Lung (tissue), 12 donors: Measurements from ENCODE around the gene BMP10. TPM values are rescaled to one million over a fixed set of nuclear protein-coding genes. Genes with fewer than 3 reads are reported as not detected.

ENCODE experiments used
- ATAC-seq: fragments of 200-7000 bp; cut with Tn5 transposase; one replicate; pipeline ENCODE4 v1.9.1; 2020; ENCODE audit warnings: moderate number of reproducible peaks; ENCODE audit not compliant: insufficient read depth, low FRiP score
- DNase-seq, 3 donors: peaks; one replicate each; pipeline ENCODE4 v3.0.0-alpha.2; 2013 to 2017
- H3K27ac ChIP-seq, 2 donors: one replicate each; pipeline ENCODE4 v1.5.1; 2013; ENCODE audit warnings: mild to moderate bottlenecking in 2 of 2, moderate library complexity in 2 of 2, control low read depth in 1 of 2, inconsistent platforms in 1 of 2, low read depth in 1 of 2, low read length in 1 of 2
- H3K27me3 ChIP-seq, 3 donors: one replicate each; pipeline ENCODE4 v1.5.1; 2013; ENCODE audit warnings: low read length in 2 of 3; ENCODE audit not compliant: control insufficient read depth in 3 of 3, insufficient read depth in 3 of 3
- H3K36me3 ChIP-seq, 4 donors: one replicate each; pipeline ENCODE4 v1.5.1; 2013; ENCODE audit warnings: low read length in 4 of 4, mild to moderate bottlenecking in 1 of 4, moderate library complexity in 1 of 4; ENCODE audit not compliant: control insufficient read depth in 4 of 4, insufficient read depth in 4 of 4
- H3K4me1 ChIP-seq, 5 donors: one replicate each; pipeline ENCODE4 v1.5.1; 2013; ENCODE audit warnings: low read length in 5 of 5, mild to moderate bottlenecking in 2 of 5, moderate library complexity in 1 of 5; ENCODE audit not compliant: control insufficient read depth in 5 of 5, insufficient read depth in 5 of 5
- H3K4me3 ChIP-seq: one replicate; pipeline ENCODE4 v1.5.1; 2013; ENCODE audit warnings: mild to moderate bottlenecking, control low read depth, moderate library complexity
- H3K9ac ChIP-seq, 2 donors: one replicate each; pipeline ENCODE4 v1.5.1; 2013; ENCODE audit warnings: low read length in 2 of 2, control low read depth in 1 of 2; ENCODE audit not compliant: insufficient read depth in 1 of 2
- H3K9me3 ChIP-seq, 4 donors: one replicate each; pipeline ENCODE4 v1.5.1; 2013; ENCODE audit warnings: low read length in 3 of 4, mild to moderate bottlenecking in 1 of 4, moderate library complexity in 1 of 4; ENCODE audit not compliant: control insufficient read depth in 4 of 4, insufficient read depth in 3 of 4
- WGBS, 2 donors: extraction: QIAGEN DNeasy Blood & Tissue Kit; methylation state at CpG; one replicate each; pipeline ENCODE4 v1.1.7; 2013; 5-methylcytosine and 5-hydroxymethylcytosine counted together
- polyA plus RNA-seq, 2 donors: library from polyadenylated mRNA; stranded (reverse); fragments of 200-250 nt; gene quantifications; one replicate each; pipeline ENCODE4 v1.2.1, GENCODE V29; 2013
- total RNA-seq, 2 donors: library from RNA; depleted of rRNA in 1 of 2; stranded (reverse); fragments of >200 nt in 1 of 2; gene quantifications; one replicate each; pipeline ENCODE4 v1.2.1, GENCODE V29; 2014 to 2021
- TF ChIP-seq, protein P1 (sequence below): IDR thresholded peaks from 2 replicates; pipeline ENCODE4 v1.5.1; 2012; ENCODE audit warnings: mild to moderate bottlenecking; ENCODE audit errors: control extremely low read depth, extremely low read depth
- donor health status: control.
- donor health status: control.
- donor health status: Bipolar disorder and iron deficiency.
- donor health status: healthy.
- donor health status: DM: yes; HTN: yes; CAD: no.

BMP10 gene
- total and polyA plus RNA-seq, 4 donors = 0.31 TPM; not detected in 3

DNA sequence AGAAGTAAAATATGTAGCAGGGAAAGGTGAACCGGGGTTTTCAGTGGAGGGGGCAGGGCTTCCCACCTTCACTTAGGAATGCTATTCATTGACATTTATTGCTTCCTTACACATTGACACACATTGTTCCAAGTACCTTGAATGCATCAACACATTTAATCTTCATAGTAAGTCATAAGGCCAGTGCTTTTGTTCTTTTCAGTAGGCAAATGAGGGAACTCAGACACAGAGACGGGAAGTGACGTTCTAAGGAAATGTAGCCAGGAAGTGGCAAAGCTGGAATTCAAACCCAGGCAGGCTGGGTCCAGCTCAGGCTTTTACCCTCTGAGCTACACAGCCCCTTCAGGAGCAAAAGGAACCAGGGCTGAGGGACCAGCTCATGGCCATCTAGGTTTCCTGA lies 20.7 kb downstream of the BMP10 start:
- no peak for DNase-seq
- Histone ChIP-seq H3K27me3 (no peaks in the 10 kb centered on the region), H3K36me3 (no peaks in the 10 kb centered on the region), H3K9ac (no peak overlapping the region), H3K4me1 (peaks cover 0 to 19% (median 0%) of the 10 kb centered on the region in 5 donors), H3K27ac (no peak overlapping the region), H3K9me3 (no peaks in the 10 kb centered on the region), H3K4me3 (no peak overlapping the region)
- ATAC-seq = no peak
- WGBS, 2 donors = 56 to 74% methylated on average over 3 of the region's 3 CpGs
- TF ChIP-seq, protein P1, sequence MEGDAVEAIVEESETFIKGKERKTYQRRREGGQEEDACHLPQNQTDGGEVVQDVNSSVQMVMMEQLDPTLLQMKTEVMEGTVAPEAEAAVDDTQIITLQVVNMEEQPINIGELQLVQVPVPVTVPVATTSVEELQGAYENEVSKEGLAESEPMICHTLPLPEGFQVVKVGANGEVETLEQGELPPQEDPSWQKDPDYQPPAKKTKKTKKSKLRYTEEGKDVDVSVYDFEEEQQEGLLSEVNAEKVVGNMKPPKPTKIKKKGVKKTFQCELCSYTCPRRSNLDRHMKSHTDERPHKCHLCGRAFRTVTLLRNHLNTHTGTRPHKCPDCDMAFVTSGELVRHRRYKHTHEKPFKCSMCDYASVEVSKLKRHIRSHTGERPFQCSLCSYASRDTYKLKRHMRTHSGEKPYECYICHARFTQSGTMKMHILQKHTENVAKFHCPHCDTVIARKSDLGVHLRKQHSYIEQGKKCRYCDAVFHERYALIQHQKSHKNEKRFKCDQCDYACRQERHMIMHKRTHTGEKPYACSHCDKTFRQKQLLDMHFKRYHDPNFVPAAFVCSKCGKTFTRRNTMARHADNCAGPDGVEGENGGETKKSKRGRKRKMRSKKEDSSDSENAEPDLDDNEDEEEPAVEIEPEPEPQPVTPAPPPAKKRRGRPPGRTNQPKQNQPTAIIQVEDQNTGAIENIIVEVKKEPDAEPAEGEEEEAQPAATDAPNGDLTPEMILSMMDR = no peak

DNA sequence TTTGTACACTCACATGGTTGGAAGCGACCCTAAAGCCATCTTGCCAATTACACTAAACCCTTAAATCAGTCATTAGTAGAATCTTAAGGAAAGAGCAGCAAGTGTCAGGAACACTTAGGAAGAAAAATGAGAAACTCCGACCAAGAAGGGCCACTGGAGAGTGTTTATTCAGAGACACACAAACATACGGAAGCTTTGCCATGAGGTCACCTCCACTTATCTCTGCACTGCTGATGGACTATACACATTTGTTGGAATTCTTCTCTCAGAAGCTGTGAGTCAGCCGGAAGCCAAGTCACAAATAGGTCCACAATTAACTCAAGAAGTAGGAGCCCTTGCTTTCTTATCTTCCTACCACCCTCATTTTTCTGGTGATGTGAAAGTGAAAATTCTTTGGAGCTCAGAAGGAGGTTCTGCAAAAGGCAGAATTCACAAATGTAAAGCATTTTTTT lies 21.6 kb downstream of the BMP10 start:
- WGBS, 2 donors = 58 to 62% methylated on average over 4 of the region's 4 CpGs
- Histone ChIP-seq H3K9ac (no peak overlapping the region), H3K4me3 (no peak overlapping the region), H3K9me3 (no peaks in the 10 kb centered on the region), H3K36me3 (no peaks in the 10 kb centered on the region), H3K4me1 (peaks cover 0 to 24% (median 0%) of the 10 kb centered on the region in 5 donors), H3K27ac (no peak overlapping the region), H3K27me3 (no peaks in the 10 kb centered on the region)
- no peak for ATAC-seq
- TF ChIP-seq, protein P1 = no peak
- DNase-seq = no peak

DNA sequence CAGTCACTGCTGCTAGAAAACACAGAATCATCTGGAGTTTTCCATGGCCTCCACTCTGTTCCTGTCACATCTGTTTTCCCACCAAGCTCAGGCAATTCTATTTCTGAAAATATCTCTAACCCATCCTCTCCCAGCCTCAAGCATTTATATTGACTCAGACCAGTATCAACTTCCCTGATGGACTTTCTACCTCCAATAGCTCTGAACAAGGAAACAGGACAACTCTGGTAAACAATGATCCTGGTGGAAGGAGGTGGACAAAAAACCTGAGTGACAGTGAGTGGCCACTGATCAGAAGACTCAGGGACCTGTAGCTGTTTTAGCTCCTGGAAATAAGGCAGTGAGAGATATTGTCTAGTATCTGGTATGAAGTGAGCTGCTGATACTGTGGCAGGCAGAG lies 23.4 kb downstream of the BMP10 start:
- H3K27ac ChIP-seq = no peak overlapping the region
- DNase-seq (no peak), ATAC-seq (no peak)
- TF ChIP-seq, protein P1 = no peak
- H3K4me1 ChIP-seq = peaks cover 0 to 18% (median 0%) of the 10 kb centered on the region in 5 donors
- H3K27me3 ChIP-seq = no peaks in the 10 kb centered on the region
- no peak overlapping the region for H3K4me3 ChIP-seq
- H3K9me3 ChIP-seq = no peaks in the 10 kb centered on the region
- H3K9ac ChIP-seq = no peak overlapping the region
- no peaks in the 10 kb centered on the region for H3K36me3 ChIP-seq

DNA sequence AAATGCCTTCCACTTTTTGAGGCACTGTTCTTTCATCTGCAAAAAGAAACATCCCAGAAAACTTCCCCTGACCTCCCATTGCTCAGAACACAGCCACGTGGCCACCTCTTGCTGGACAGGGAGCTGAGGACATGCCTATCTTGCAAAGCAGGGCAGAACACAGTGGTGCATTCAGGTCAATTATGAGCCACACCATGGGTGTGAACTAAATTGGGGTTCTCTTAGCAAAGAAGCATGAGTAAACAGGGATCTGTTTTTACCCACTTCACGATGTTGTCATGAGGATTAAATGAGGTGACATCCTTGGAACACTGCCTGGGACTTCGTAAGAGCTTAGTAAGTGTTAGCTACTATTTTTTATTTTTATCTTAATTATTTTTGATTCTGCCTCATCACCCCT lies 25.1 kb downstream of the BMP10 start:
- no peaks in the 10 kb centered on the region for H3K9me3 ChIP-seq
- H3K36me3 ChIP-seq = no peaks in the 10 kb centered on the region
- TF ChIP-seq, protein P1 = no peak
- no peak overlapping the region for H3K4me3 ChIP-seq
- peaks cover 0 to 18% (median 0%) of the 10 kb centered on the region in 5 donors for H3K4me1 ChIP-seq
- ATAC-seq = no peak
- WGBS, 2 donors = 69 to 87% methylated on average over 3 of the region's 3 CpGs
- DNase-seq = peak; percentile 59 to 93 (median 82)
- H3K9ac ChIP-seq = no peak overlapping the region
- no peak overlapping the region for H3K27ac ChIP-seq
- no peaks in the 10 kb centered on the region for H3K27me3 ChIP-seq
